Measurements from ENCODE around the gene B3GALT6. TPM values are rescaled to one million over a fixed set of nuclear protein-coding genes. Genes with fewer than 3 reads are reported as not detected.

The B3GALT6 gene
- total RNA-seq, 4 donors from 2014 or later = 8.5 to 24.9 (median 12.2) TPM

- intact Hi-C loops (cut with DNase I; ENCODE audit: low total_unique reads) (no loop called here), in situ Hi-C loops (cut with MboI; ENCODE audit: low pct_ligation_motif_present in 1 of 4, low pct_unique_long_range_greater_than_20kb in 1 of 4, low sequenced_read_pairs in 3 of 4) (loop anchor here in 2 of 4 donors (10.0 to 25.0 kb wide), 2 partner anchors 156 to 159 kb away; partner anchors contain the start of gene C1orf159 (in 2 of the 2))
- H3K36me3 ChIP-seq = no peaks in the 10 kb centered on the region
- H3K4me1 ChIP-seq = peaks cover 20 to 37% (median 35%) of the 10 kb centered on the region in 4 donors
- no peak overlapping the region for H3K4me3 ChIP-seq
- 65 to 80% methylated on average over 1 to 7 of the region's 7 CpGs for WGBS, 2 donors (ENCODE audit: low coverage in 1 of 2)
- no peaks in the 10 kb centered on the region for H3K9me3 ChIP-seq
- H3K27ac ChIP-seq = no peak overlapping the region
- no peak for DNase-seq
- no peaks in the 10 kb centered on the region for H3K27me3 ChIP-seq
- no peak for TF ChIP-seq POLR2A (IDR thresholded peaks at IDR 0.05)
- TF ChIP-seq, protein P1, sequence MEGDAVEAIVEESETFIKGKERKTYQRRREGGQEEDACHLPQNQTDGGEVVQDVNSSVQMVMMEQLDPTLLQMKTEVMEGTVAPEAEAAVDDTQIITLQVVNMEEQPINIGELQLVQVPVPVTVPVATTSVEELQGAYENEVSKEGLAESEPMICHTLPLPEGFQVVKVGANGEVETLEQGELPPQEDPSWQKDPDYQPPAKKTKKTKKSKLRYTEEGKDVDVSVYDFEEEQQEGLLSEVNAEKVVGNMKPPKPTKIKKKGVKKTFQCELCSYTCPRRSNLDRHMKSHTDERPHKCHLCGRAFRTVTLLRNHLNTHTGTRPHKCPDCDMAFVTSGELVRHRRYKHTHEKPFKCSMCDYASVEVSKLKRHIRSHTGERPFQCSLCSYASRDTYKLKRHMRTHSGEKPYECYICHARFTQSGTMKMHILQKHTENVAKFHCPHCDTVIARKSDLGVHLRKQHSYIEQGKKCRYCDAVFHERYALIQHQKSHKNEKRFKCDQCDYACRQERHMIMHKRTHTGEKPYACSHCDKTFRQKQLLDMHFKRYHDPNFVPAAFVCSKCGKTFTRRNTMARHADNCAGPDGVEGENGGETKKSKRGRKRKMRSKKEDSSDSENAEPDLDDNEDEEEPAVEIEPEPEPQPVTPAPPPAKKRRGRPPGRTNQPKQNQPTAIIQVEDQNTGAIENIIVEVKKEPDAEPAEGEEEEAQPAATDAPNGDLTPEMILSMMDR (IDR thresholded peaks at IDR 0.05) = no peak
- TF ChIP-seq POLR2AphosphoS5 (IDR thresholded peaks at IDR 0.05) = no peak
- no peak for TF ChIP-seq EP300 (IDR thresholded peaks at IDR 0.05; ENCODE audit: low read depth)
Measured at GRCh38 chr1:1270813-1271212, 38.8 kb downstream of the B3GALT6 start.

DNA sequence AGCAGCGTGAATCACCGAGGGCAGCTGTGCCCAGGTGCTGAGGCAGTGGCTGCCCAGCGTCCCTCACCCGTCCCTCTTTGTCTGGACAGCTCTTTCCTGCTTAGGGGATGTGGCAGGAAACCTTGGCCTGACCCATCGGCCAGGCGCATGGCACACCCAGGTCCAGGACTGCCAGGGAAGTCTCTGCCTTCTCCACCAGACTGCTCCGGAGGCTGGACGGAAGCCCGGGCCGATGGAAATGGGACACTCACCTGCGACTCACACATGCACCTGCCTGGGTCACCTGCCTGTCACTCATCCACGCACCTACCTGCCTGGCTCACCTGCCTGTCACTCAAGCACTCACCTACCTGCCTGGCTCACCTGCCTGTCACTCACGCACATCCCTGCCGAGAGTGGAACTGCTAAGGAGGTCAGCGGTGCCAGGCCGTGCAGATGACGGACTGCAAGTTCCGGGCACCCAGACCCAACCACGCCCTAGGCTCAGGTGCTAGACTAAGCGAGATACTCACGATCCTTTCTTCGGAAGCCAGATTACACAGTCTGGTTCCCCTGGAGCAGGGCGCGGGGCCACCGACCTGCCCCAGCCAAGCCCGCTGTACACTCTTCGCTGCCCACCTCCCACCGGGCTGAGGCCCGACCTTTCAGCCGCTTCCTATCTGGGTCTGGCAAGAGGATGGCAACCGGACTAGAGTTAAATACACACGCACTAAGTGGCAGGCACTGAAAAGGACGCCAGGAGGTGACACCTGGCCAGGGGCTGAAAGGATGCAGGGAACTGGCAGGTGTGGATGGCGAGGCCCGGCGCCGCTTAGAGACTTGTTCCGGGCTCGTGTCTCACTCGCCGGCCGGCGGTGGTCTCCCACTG lies 40.5 kb downstream of the B3GALT6 start:
- TF ChIP-seq POLR2AphosphoS5 (IDR thresholded peaks at IDR 0.05) (peak in 2 of 3 donors; percentile 58 to 85), POLR2A (IDR thresholded peaks at IDR 0.05) (peak; percentile 75), EP300 (IDR thresholded peaks at IDR 0.05; ENCODE audit: low read depth) (no peak)
- TF ChIP-seq, protein P1 (IDR thresholded peaks at IDR 0.05) = peak in 1 of 5 experiments; percentile 16
- DNase-seq = peak; percentile 78

DNA sequence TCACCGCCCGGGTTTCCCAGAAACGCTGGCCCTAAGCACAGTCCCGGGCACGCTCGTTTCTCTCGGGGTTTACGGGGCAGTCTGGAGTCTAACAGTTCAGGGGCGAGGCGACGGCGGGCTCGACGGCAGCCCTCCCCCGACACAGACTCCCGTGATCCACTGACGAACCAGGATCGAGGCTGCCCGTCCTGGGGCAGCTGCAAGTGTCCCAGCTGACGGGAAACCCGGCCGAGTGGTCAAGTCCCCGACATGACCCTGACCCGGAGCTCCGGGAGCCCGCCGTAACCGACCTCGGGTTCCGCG lies 41.1 kb downstream of the B3GALT6 start:
- intact Hi-C loops (cut with DNase I; ENCODE audit: low total_unique reads) = no loop called here

More for the DNA sequence above, 40.5 kb downstream of the B3GALT6 start:
- WGBS, 2 donors (ENCODE audit: low coverage in 1 of 2) = 20% methylated on average over 35 of the region's 43 CpGs; no CpG with 5 or more reads in 1 of the 2 donors
- Histone ChIP-seq H3K4me1 (peaks cover 20 to 37% (median 35%) of the 10 kb centered on the region in 4 donors), H3K4me3 (peak overlapping the region; percentile 51 to 98 (median 80)), H3K9me3 (no peaks in the 10 kb centered on the region), H3K36me3 (no peaks in the 10 kb centered on the region), H3K27me3 (no peaks in the 10 kb centered on the region), H3K27ac (peak overlapping the region; percentile 83 to 90 (median 88))
- intact Hi-C loops (cut with DNase I; ENCODE audit: low total_unique reads) (no loop called here), in situ Hi-C loops (cut with MboI; ENCODE audit: low pct_ligation_motif_present in 1 of 4, low pct_unique_long_range_greater_than_20kb in 1 of 4, low sequenced_read_pairs in 3 of 4) (loop anchor here in 2 of 4 donors (10.0 to 25.0 kb wide), 2 partner anchors 158 to 160 kb away; partner anchors contain the start of gene C1orf159 (in 2 of the 2))

More for the DNA sequence above, 41.1 kb downstream of the B3GALT6 start:
- no peaks in the 10 kb centered on the region for H3K36me3 ChIP-seq
- peaks cover 20 to 37% (median 35%) of the 10 kb centered on the region in 4 donors for H3K4me1 ChIP-seq
- H3K4me3 ChIP-seq = peak overlapping the region; percentile 51 to 98 (median 80)
- no peak for TF ChIP-seq POLR2A (IDR thresholded peaks at IDR 0.05)
- TF ChIP-seq EP300 (IDR thresholded peaks at IDR 0.05; ENCODE audit: low read depth) = no peak
- TF ChIP-seq, protein P1 (IDR thresholded peaks at IDR 0.05) = peak in 1 of 5 experiments; percentile 0
- no peak for TF ChIP-seq POLR2AphosphoS5 (IDR thresholded peaks at IDR 0.05)
- no peaks in the 10 kb centered on the region for H3K27me3 ChIP-seq
- in situ Hi-C loops (cut with MboI; ENCODE audit: low pct_ligation_motif_present in 1 of 4, low pct_unique_long_range_greater_than_20kb in 1 of 4, low sequenced_read_pairs in 3 of 4) = loop anchor here in 2 of 4 donors (10.0 to 25.0 kb wide), 2 partner anchors 158 to 161 kb away; partner anchors contain the start of gene C1orf159 (in 2 of the 2)
- H3K9me3 ChIP-seq = no peaks in the 10 kb centered on the region
- H3K27ac ChIP-seq = peak overlapping the region; percentile 83 to 90 (median 88)
- no peak for DNase-seq
- 0% methylated on average over 15 of the region's 31 CpGs; no CpG with 5 or more reads in 1 of the 2 donors for WGBS, 2 donors (ENCODE audit: low coverage in 1 of 2)

All from transverse colon (tissue), 4 donors.